Stomach (tissue), 9 donors: ENCODE results near the gene BICRA. TPM values are rescaled to one million over a fixed set of nuclear protein-coding genes. Genes with fewer than 3 reads are reported as not detected.

ENCODE experiments used
- DNase-seq, 2 donors: peaks; one replicate each; pipeline versions ENCODE4 v3.0.0 to v3.0.0-alpha.2; 2013 to 2019
- H3K27ac ChIP-seq, 5 donors: fragments of 200-600 bp in 4 of 5; sonication (generic) in 4 of 5; one replicate each; pipeline ENCODE4 v1.5.1; 2013 to 2019; ENCODE audit warnings: mild to moderate bottlenecking in 1 of 5, moderate library complexity in 1 of 5
- H3K27me3 ChIP-seq, 3 donors: fragments of 200-600 bp; sonication (generic); one replicate each; pipeline ENCODE4 v1.5.1; 2017 to 2019; ENCODE audit warnings: mixed run types in 1 of 3
- H3K36me3 ChIP-seq, 4 donors: fragments of 200-600 bp; sonication (generic); 1 replicate in 3 of 4; 2 replicates in 1 of 4; pipeline ENCODE4 v1.5.1; 2016 to 2019
- H3K4me1 ChIP-seq, 4 donors: fragments of 200-600 bp; sonication (generic); one replicate each; pipeline ENCODE4 v1.5.1; 2016 to 2019
- H3K4me3 ChIP-seq, 4 donors: fragments of 200-600 bp; sonication (generic) in 3 of 4; one replicate each; pipeline ENCODE4 v1.5.1; 2016 to 2019; ENCODE audit warnings: mild to moderate bottlenecking in 1 of 4
- H3K9me3 ChIP-seq, 4 donors: fragments of 200-600 bp; sonication (generic); one replicate each; pipeline ENCODE4 v1.5.1; 2016 to 2019
- EP300 ChIP-seq: sonication (generic); formaldehyde crosslinking; IDR thresholded peaks from one replicate; pipeline ENCODE4 v1.6.1; 2017; ENCODE audit warnings: antibody characterized with exemption
- POLR2A ChIP-seq, 4 donors: fragments of 450-650 bp; IDR thresholded peaks; one replicate each; pipeline ENCODE4 v1.6.1; 2016; ENCODE audit warnings: antibody characterized with exemption in 4 of 4, control low read depth in 2 of 4, mild to moderate bottlenecking in 1 of 4, moderate library complexity in 1 of 4
- POLR2AphosphoS5 ChIP-seq, 3 donors: sonication (generic); formaldehyde crosslinking; IDR thresholded peaks; one replicate each; pipeline ENCODE4 v1.6.1; 2016; ENCODE audit warnings: antibody characterized with exemption in 3 of 3
- WGBS, 5 donors: extraction: QIAGEN DNeasy Blood & Tissue Kit in 3 of 5; methylation state at CpG; one replicate each; pipeline versions ENCODE4 v1.1.5 to v1.1.7; 2013 to 2018; 5-methylcytosine and 5-hydroxymethylcytosine counted together
- intact Hi-C: fragments of 100-400 bp; cut with DNase I; formaldehyde crosslinking; loops from one replicate; pipeline ENCODE4 v1.15.1; 2023; ENCODE audit warnings: low total_unique reads
- polyA plus RNA-seq, 3 donors: library from polyadenylated mRNA; stranded (reverse); fragments of 200-250 nt; gene quantifications; one replicate each; pipeline ENCODE4 v1.2.3, GENCODE V29; 2013
- total RNA-seq, 5 donors: library from RNA; depleted of rRNA; stranded (reverse); fragments of >200 nt; gene quantifications; one replicate each; pipeline versions ENCODE4 v1.1.0 to v1.2.3, GENCODE V29; 2014 to 2016
- TF ChIP-seq, protein P1 (sequence below), 7 experiments: fragments of 450-650 bp in 4 of 7; fragments of 200-600 bp in 3 of 7; sonication (generic) in 3 of 7; IDR thresholded peaks; one replicate each; pipeline ENCODE4 v1.5.1; 2016 to 2019; ENCODE audit warnings: antibody characterized with exemption in 7 of 7, control low read depth in 2 of 7, mild to moderate bottlenecking in 1 of 7
- donor health status: healthy with polysubstance abuse.
- donor health status: Bipolar disorder and iron deficiency.
- donor health status: healthy.

BICRA gene
- total and polyA plus RNA-seq, 8 donors: 2.7 to 13.4 (median 9.5) TPM

DNA sequence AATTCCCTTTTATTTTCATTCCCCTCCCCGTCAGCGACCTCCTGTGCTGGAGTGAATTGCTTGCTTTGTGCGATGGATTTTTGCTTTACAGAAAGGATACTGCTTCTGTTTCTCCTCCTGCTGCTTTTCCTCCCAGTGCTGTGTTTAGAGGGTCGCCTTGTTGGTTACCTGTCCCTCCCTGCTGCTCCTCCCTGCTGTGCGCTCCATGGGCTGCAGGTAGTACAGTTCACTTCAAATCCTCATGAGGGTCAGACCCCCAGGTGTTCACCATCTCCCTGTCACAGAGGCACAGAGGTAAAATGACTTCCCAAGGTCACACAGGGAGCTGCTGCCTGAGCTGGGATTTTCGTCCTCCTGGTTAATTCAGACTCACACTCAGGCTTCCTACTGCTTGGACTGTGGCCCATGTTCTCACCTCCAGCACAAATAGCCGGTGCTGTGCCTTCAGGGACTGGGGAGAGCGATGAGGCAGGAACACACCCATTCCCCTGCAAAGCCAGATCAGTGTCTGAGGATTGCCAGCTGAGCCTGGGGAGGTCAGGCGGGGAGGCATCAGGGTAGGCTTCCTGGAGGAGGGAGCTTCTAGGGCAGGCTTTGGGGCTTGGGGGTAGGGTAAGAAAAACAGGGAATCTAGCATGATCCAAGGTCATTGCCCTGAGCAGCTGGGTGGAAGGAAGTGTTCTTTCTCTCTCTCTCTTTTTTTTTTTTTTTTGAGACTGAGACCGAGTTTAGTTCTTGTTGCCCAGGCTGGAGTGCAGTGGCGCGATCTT, 14.4 kb downstream of the BICRA start:
- Histone ChIP-seq H3K4me3 (no peak overlapping the region), H3K27ac (peak overlapping the region in 2 of 5 donors; percentile 19 to 22), H3K27me3 (no peaks in the 10 kb centered on the region), H3K36me3 (peaks cover 0 to 21% (median 2%) of the 10 kb centered on the region in 4 donors), H3K4me1 (peaks cover 26 to 89% (median 46%) of the 10 kb centered on the region in 4 donors), H3K9me3 (no peaks in the 10 kb centered on the region)
- WGBS, 5 donors: 77 to 83% (median 78%) methylated on average over 10 to 12 of the region's 12 CpGs
- intact Hi-C loops: no loop called here
- TF ChIP-seq POLR2A (IDR thresholded peaks at IDR 0.05) (no peak), EP300 (no peak)
- DNase-seq: no peak

DNA sequence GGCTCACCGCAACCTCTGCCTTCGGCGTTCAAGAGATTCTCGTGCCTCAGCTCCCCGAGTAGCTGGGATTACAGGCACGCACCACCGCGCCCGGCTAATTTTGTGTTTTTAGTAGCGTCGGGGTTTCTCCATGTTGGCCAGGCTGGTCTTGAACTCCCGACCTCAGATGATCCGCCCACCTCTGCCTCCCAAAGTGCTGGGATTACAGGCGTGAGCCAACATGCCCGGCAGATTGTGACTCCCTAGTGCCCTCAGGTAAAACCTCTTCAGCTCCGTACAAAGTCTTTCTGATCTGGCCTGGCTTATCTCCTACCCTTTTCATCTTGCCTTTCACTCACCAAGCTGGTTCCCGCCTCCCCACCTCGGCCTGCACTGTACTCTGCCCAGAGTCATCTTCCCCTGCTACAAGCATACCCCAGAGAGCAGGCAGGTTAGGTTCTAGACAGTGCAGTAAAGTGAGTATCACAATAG, 15.0 kb downstream of the BICRA start:
- Histone ChIP-seq H3K36me3 (peaks cover 0 to 21% (median 2%) of the 10 kb centered on the region in 4 donors), H3K4me1 (peaks cover 20 to 83% (median 40%) of the 10 kb centered on the region in 4 donors), H3K27ac (peak overlapping the region in 2 of 5 donors; percentile 19 to 22), H3K27me3 (no peaks in the 10 kb centered on the region), H3K4me3 (no peak overlapping the region), H3K9me3 (no peaks in the 10 kb centered on the region)
- TF ChIP-seq POLR2A (IDR thresholded peaks at IDR 0.05): no peak
- no peak for TF ChIP-seq POLR2AphosphoS5 (IDR thresholded peaks at IDR 0.05)
- TF ChIP-seq, protein P1, sequence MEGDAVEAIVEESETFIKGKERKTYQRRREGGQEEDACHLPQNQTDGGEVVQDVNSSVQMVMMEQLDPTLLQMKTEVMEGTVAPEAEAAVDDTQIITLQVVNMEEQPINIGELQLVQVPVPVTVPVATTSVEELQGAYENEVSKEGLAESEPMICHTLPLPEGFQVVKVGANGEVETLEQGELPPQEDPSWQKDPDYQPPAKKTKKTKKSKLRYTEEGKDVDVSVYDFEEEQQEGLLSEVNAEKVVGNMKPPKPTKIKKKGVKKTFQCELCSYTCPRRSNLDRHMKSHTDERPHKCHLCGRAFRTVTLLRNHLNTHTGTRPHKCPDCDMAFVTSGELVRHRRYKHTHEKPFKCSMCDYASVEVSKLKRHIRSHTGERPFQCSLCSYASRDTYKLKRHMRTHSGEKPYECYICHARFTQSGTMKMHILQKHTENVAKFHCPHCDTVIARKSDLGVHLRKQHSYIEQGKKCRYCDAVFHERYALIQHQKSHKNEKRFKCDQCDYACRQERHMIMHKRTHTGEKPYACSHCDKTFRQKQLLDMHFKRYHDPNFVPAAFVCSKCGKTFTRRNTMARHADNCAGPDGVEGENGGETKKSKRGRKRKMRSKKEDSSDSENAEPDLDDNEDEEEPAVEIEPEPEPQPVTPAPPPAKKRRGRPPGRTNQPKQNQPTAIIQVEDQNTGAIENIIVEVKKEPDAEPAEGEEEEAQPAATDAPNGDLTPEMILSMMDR (IDR thresholded peaks at IDR 0.05): no peak
- no peak for TF ChIP-seq EP300
- intact Hi-C loops: no loop called here
- DNase-seq: no peak
- WGBS, 5 donors: 53 to 81% (median 68%) methylated on average over 18 of the region's 18 CpGs

DNA sequence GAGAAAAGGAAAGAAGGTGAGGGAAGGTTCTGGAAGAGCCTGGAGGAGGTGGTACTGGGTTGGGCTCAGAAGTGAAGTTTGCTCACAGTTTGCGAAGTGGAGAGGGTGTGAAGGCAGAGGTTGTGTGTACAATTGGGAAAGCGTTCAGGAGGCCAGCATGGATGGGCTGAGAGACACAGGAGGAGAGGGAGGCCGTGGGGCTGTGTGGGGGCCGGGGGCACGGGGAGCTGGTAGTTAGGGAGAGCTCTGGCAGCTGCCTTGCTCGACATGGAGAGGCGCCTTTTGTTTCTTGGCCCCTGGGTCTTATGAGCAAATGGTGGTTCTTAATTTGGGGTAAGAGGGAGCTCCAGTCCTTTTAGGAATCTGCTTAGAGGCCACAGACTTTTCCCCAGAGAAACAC, 16.7 kb downstream of the BICRA start:
- intact Hi-C loops: no loop called here
- Histone ChIP-seq H3K27ac (peak overlapping the region in 2 of 5 donors; percentile 8 to 60), H3K4me1 (peaks cover 12 to 67% (median 30%) of the 10 kb centered on the region in 4 donors), H3K36me3 (peaks cover 0 to 9% (median 2%) of the 10 kb centered on the region in 4 donors), H3K4me3 (no peak overlapping the region), H3K9me3 (no peaks in the 10 kb centered on the region), H3K27me3 (no peaks in the 10 kb centered on the region)
- DNase-seq: no peak
- WGBS, 5 donors: 74 to 85% (median 75%) methylated on average over 7 of the region's 7 CpGs
- TF ChIP-seq POLR2AphosphoS5 (IDR thresholded peaks at IDR 0.05): no peak
- TF ChIP-seq, protein P1 (IDR thresholded peaks at IDR 0.05): no peak
- TF ChIP-seq POLR2A (IDR thresholded peaks at IDR 0.05): no peak
- no peak for TF ChIP-seq EP300

DNA sequence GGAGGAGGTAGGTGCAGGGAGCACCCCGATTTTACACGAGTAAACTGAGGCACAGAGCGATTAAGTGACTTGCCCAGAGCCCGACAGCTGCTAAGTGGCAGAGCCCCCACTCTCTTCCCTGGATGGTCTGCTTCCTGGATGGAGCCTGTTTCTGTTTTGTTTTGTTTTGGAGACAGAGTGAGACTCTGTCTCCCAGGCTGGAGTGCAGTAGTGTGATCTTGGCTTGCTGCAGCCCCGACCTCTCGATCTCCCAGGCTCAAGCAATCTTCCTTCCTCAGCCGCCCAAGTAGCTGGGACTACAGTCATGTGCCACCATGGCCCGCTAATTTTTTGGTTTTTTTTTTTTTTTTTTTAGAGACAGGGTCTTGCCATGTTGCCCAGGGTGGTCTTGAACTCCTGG, 17.3 kb downstream of the BICRA start:
- WGBS, 5 donors: 62 to 79% (median 73%) methylated on average over 8 of the region's 8 CpGs
- no peaks in the 10 kb centered on the region for H3K27me3 ChIP-seq
- no peaks in the 10 kb centered on the region for H3K9me3 ChIP-seq
- no peak overlapping the region for H3K4me3 ChIP-seq
- H3K27ac ChIP-seq: peak overlapping the region in 2 of 5 donors; percentile 8 to 60
- TF ChIP-seq EP300 (no peak), POLR2AphosphoS5 (IDR thresholded peaks at IDR 0.05) (no peak), POLR2A (IDR thresholded peaks at IDR 0.05) (no peak)
- TF ChIP-seq, protein P1 (IDR thresholded peaks at IDR 0.05): no peak
- DNase-seq: no peak
- H3K4me1 ChIP-seq: peaks cover 12 to 61% (median 30%) of the 10 kb centered on the region in 4 donors
- intact Hi-C loops: no loop called here
- H3K36me3 ChIP-seq: peaks cover 0 to 4% (median 0%) of the 10 kb centered on the region in 4 donors
